H54 (cell line): ENCODE measurements around the gene FAM219B.

Source experiments
- DNase-seq: peaks from one replicate; pipeline ENCODE4 v3.0.0; 2011; ENCODE audit warnings: low spot score, mixed read lengths; ENCODE audit not compliant: insufficient read length
- FAIRE-seq: peaks from 3 replicates; lab custom pipeline; 2011; peaks lifted over from hg19 to GRCh38; lab: Jason Lieb, UNC
- POLR2A ChIP-seq: IDR thresholded peaks from 2 replicates; pipeline ENCODE4 v1.6.1; 2011; ENCODE audit warnings: low read depth, mild to moderate bottlenecking, low read length

Gene FAM219B

DNA sequence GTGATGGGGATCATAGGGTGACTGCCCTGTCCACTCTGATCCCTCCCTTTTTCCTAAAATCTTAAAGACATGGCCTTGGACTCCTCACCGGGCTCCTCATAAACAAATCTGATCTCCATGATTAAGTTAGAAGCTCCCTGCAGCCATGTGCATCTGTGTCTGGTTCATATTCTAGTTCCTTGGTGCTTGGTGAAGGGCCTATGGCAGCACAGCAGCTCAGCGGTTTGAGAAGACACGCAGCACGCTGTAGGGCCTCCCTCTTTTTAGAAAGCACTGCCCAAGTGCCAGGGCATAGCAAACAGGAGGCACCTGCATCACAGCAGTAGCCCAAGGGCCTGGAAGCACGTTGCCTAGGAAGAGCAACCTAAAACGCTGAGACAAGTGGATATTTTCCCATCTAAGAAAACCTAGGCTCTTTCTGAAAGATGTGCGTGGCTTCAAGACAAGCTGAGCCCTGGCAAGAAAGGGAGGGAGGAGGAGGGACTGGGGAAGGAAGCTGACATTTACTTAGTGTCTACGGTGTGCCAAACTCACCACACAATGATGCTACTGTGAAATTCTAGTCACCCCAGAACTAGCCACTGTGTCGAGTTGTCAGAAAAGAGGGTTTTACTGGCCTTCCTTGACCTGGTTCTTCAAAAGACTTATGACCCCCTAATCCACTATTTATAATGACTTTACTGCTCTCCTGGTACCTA is 48.8 kb downstream of the FAM219B start:
- no peak for DNase-seq
- TF ChIP-seq POLR2A: no peak
- no peak for FAIRE-seq

DNA sequence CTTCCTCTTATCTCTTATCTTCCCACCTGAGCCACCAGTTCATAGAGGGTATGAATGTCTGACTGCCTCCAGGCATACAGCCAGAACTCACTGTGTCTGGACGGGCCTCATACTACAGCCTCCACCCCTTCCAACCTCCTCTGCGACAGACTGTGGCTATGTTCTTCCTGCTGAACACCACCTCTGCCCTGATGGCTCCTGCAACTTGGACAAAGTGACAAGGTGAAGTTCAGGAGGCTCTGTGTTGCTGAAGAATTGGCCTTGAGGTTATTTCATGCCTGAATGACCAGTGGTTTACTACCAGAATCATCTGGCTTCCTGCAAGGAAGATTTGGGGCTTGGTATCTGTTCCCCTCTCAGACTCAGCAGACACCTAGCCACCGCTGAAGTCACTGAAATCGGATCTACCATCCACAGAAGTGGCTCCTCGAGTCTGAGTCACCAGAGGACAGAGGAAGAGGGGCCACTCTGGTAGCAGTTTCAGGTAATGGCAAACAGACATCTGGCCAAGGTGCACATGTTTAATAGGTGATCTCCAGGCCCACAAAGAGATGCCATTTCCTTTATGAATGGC is 49.5 kb downstream of the FAM219B start:
- no peak for FAIRE-seq
- no peak for DNase-seq

DNA sequence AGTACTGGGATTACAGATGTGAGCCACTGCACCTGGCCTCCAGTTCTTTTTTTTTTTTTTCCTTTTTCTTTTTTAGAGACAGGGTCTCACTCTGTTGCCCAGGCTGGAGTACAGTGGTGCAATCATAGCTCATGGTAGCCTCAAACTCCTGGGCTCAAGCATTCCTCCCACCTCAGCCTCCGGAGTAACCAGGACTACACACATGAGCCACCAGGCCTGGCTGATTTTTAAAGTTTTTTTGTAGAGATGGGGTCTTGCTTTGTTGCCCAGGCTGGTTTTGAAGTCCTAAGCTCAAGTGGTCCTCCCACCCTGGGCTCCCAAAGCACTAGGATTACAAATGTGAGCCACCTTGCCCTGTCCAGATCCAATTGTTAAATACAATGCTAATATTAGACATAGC is 50.1 kb downstream of the FAM219B start:
- DNase-seq (no peak), FAIRE-seq (no peak)
- TF ChIP-seq POLR2A: no peak

More for the DNA sequence above, 49.5 kb downstream of the FAM219B start:
- no peak for TF ChIP-seq POLR2A

DNA sequence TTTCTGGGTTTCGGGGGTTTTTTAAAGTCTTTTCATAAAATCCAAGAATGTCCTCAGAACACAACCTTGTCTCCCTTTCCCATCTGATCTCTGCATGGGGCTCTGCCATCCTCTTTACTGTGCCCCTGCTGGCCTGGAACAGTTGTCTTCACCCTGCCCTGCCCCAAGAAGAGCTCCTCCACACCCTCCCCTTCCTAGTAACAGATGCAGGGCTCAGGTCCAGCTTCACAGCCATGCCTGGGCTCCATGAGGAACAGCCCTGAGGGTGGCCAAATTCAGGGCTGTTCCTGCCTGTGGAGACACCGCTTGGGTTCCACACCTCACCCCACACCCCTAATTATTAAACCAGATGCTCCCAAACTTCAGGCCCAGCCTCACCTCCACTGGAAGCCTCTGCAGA is 50.8 kb downstream of the FAM219B start:
- no peak for TF ChIP-seq POLR2A
- no peak for DNase-seq
- FAIRE-seq: no peak

DNA sequence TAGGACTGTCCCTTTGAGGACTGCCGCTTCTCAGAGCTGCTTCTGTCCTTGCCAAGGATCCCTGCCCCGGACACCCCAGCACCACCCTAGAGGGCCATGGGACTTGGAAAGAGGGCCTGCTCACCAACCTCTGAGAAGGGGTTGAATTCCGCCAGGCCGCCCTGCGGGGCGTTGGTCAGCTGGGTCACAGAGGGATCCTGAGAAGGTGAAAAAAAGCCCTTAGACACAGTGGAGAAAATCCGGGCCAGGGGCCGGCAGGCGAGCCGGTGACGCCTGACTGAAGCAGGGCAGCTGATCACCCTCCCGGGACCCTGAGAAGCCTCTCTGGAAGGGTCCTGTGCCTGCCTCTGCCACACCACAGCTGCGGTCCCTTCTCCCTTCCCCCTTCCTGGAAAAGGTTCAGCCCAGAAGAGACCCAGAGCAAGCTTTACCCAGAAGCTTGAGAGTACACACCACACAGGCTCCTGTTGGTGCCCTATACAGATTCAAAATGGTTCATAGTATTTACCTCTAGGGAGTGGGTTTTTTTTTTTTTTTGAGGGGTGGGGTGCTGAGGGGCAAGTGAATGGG is 52.1 kb downstream of the FAM219B start:
- DNase-seq (no peak), FAIRE-seq (no peak)
- no peak for TF ChIP-seq POLR2A

DNA sequence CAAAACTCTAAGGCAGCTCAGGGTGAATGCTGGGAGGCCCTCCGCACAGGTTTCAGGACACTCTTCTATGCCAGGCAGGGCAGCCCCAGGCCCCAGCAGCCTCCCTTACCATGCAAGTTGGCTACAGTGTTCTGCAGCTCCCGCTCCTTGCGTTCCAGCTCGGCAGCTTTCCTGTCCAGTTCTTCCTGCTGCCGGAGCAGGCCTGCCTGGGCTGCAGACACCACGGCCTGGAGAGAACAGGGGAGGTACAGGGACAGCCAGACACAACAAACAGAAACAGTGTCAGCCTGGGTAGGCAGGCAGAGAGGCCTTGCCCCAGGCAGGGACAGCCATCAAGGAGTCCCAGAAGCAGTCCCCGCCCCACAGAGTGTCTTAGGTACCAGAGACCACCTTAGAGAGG is 54.7 kb downstream of the FAM219B start:
- FAIRE-seq (no peak), DNase-seq (no peak)
- no peak for TF ChIP-seq POLR2A

DNA sequence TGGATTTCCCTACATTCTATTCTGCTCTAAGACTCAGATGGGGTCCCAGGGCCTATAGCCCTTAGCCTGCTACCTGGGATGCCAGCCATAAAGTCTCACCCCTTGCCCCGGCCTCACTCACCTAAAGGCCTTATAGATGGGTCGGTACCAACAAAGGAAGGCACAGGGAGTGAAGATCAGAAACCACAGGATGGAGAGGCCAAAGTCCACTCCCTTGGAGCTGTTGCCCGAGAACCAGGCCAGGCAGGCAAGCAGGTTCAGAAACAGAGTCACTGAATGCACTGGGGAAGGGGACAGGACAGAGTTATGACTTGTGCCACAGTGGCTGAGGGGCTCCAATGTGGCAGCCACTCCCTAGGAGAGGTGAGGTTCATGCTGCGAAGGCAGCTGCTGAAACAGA is 56.3 kb downstream of the FAM219B start:
- FAIRE-seq: no peak
- DNase-seq: no peak
- TF ChIP-seq POLR2A: no peak
